CD14-positive monocyte (primary cell): Measurements from ENCODE around the gene EIF4A3. TPM values are rescaled to one million over a fixed set of nuclear protein-coding genes. Genes with fewer than 3 reads are reported as not detected.

Experiments used
- DNase-seq, 3 donors: peaks; one replicate each; pipeline ENCODE4 v3.0.0-alpha.2; 2011 to 2022
- H2AFZ ChIP-seq: 2 replicates; pipeline ENCODE4 v1.6.0; 2012; ENCODE audit warnings: mild to moderate bottlenecking, low read depth, low read length, inconsistent platforms; ENCODE audit not compliant: insufficient read depth, poor library complexity, severe bottlenecking
- H3K27ac ChIP-seq, 2 donors: 1 replicate in 1 of 2; 2 replicates in 1 of 2; pipeline ENCODE4 v1.5.1; 2012 to 2013; ENCODE audit warnings: low read length in 2 of 2, control low read depth in 1 of 2, inconsistent platforms in 1 of 2, low read depth in 1 of 2, mild to moderate bottlenecking in 1 of 2
- H3K27me3 ChIP-seq, 2 donors: one replicate each; pipeline versions ENCODE4 v1.6.0 to v1.6.1; 2011 to 2013; ENCODE audit warnings: low read length in 2 of 2; ENCODE audit not compliant: control insufficient read depth in 2 of 2, insufficient read depth in 2 of 2
- H3K36me3 ChIP-seq, 2 donors: replicated peaks in 1 of 2; 1 replicate in 1 of 2; 2 replicates in 1 of 2; pipeline versions ENCODE4 v1.5.1 to v1.6.1; 2012 to 2013; ENCODE audit warnings: low read length in 2 of 2, control low read depth in 1 of 2, inconsistent platforms in 1 of 2, mild to moderate bottlenecking in 1 of 2; ENCODE audit not compliant: insufficient read depth in 2 of 2, control insufficient read depth in 1 of 2
- H3K4me1 ChIP-seq, 2 donors: 1 replicate in 1 of 2; 2 replicates in 1 of 2; pipeline versions ENCODE4 v1.5.1 to v1.6.1; 2012 to 2013; ENCODE audit warnings: low read length in 2 of 2, control low read depth in 1 of 2, inconsistent platforms in 1 of 2, mild to moderate bottlenecking in 1 of 2, moderate library complexity in 1 of 2; ENCODE audit not compliant: insufficient read depth in 2 of 2, control insufficient read depth in 1 of 2
- H3K4me2 ChIP-seq: replicated peaks from 2 replicates; pipeline ENCODE3; 2012; ENCODE audit warnings: low read length, moderate library complexity, mild to moderate bottlenecking; ENCODE audit not compliant: poor library complexity, severe bottlenecking; ENCODE audit errors: extremely low read depth
- H3K4me3 ChIP-seq, 3 experiments: fragments of 200-600 bp in 1 of 3; sonication (generic) in 1 of 3; replicated peaks in 1 of 3; 1 replicate in 2 of 3; 2 replicates in 1 of 3; pipeline ENCODE4 v1.5.1; 2011 to 2013; ENCODE audit warnings: low read length in 3 of 3, mild to moderate bottlenecking in 3 of 3, control low read depth in 2 of 3, low read depth in 2 of 3, inconsistent platforms in 1 of 3, moderate library complexity in 1 of 3
- H3K79me2 ChIP-seq: 2 replicates; pipeline ENCODE4 v1.6.0; 2012; ENCODE audit warnings: mild to moderate bottlenecking, control low read depth, inconsistent platforms, low read length, moderate library complexity; ENCODE audit not compliant: insufficient read depth
- H3K9ac ChIP-seq: 2 replicates; pipeline ENCODE4 v1.6.0; 2017; ENCODE audit warnings: low read length, mild to moderate bottlenecking; ENCODE audit not compliant: insufficient read depth, poor library complexity, severe bottlenecking
- H3K9me3 ChIP-seq, 2 donors: replicated peaks in 1 of 2; 1 replicate in 1 of 2; 2 replicates in 1 of 2; pipeline versions ENCODE4 v1.5.1 to v1.6.1; 2012 to 2013; ENCODE audit warnings: low read length in 2 of 2, control low read depth in 1 of 2; ENCODE audit not compliant: control insufficient read depth in 1 of 2, insufficient read depth in 1 of 2
- H4K20me1 ChIP-seq: 2 replicates; pipeline ENCODE4 v1.6.0; 2012; ENCODE audit warnings: mild to moderate bottlenecking, low read length, control low read depth, moderate library complexity; ENCODE audit not compliant: insufficient read depth
- H3K27ac Mint-ChIP-seq, 7 donors: one replicate each; pipeline ENCODE4 v1.8.0; 2020; ENCODE audit warnings: mild to moderate bottlenecking in 7 of 7, mixed read lengths in 7 of 7, moderate library complexity in 6 of 7, inconsistent platforms in 2 of 7
- H3K27me3 Mint-ChIP-seq, 3 donors: one replicate each; pipeline ENCODE4 v1.8.0; 2021 to 2022; ENCODE audit warnings: low read depth in 3 of 3, mild to moderate bottlenecking in 3 of 3, mixed read lengths in 3 of 3, moderate library complexity in 3 of 3, inconsistent platforms in 1 of 3
- H3K36me3 Mint-ChIP-seq, 2 donors: one replicate each; pipeline ENCODE4 v1.8.0; 2020; ENCODE audit warnings: mixed read lengths in 2 of 2, inconsistent platforms in 1 of 2, mild to moderate bottlenecking in 1 of 2
- H3K4me1 Mint-ChIP-seq: one replicate; pipeline ENCODE4 v1.8.0; 2020; ENCODE audit warnings: mild to moderate bottlenecking, mixed read lengths
- H3K4me3 Mint-ChIP-seq, 2 donors: one replicate each; pipeline ENCODE4 v1.8.0; 2020; ENCODE audit warnings: mild to moderate bottlenecking in 2 of 2, mixed read lengths in 2 of 2, moderate library complexity in 1 of 2
- H3K9me3 Mint-ChIP-seq, 7 donors: one replicate each; pipeline ENCODE4 v1.8.0; 2020 to 2022; ENCODE audit warnings: mixed read lengths in 7 of 7, mild to moderate bottlenecking in 6 of 7, moderate library complexity in 6 of 7, inconsistent platforms in 2 of 7
- WGBS: methylation state at CpG from one replicate; pipeline ENCODE4 v1.1.5; 2013; ENCODE audit warnings: missing lambda C conversion rate; ENCODE audit not compliant: insufficient coverage; 5-methylcytosine and 5-hydroxymethylcytosine counted together
- intact Hi-C, 2 donors: fragments of 100-400 bp; cut with micrococcal nuclease; formaldehyde crosslinking; loops; one replicate each; pipeline versions ENCODE4 v1.15.0 to v1.15.1; 2023
- polyA plus RNA-seq, 3 donors: library from polyadenylated mRNA; depleted of rRNA in 1 of 3; unstranded in 2 of 3; stranded (reverse) in 1 of 3; fragments of 300-500 nt in 2 of 3; fragments of >200 nt in 1 of 3; fragmentation: Illumina TruSeq in 2 of 3; gene quantifications; 1 replicate in 2 of 3; 2 replicates in 1 of 3; pipeline ENCODE4 v1.2.3, GENCODE V29; 2012 to 2021
- TF ChIP-seq, protein P1 (sequence below): fragments of 200-600 bp; IDR thresholded peaks from one replicate; pipeline ENCODE4 v1.8.0; 2022; ENCODE audit warnings: antibody characterized with exemption, mild to moderate bottlenecking

Gene EIF4A3
- polyA plus RNA-seq, 3 donors, result 101 to 180 (median 106) TPM

DNA sequence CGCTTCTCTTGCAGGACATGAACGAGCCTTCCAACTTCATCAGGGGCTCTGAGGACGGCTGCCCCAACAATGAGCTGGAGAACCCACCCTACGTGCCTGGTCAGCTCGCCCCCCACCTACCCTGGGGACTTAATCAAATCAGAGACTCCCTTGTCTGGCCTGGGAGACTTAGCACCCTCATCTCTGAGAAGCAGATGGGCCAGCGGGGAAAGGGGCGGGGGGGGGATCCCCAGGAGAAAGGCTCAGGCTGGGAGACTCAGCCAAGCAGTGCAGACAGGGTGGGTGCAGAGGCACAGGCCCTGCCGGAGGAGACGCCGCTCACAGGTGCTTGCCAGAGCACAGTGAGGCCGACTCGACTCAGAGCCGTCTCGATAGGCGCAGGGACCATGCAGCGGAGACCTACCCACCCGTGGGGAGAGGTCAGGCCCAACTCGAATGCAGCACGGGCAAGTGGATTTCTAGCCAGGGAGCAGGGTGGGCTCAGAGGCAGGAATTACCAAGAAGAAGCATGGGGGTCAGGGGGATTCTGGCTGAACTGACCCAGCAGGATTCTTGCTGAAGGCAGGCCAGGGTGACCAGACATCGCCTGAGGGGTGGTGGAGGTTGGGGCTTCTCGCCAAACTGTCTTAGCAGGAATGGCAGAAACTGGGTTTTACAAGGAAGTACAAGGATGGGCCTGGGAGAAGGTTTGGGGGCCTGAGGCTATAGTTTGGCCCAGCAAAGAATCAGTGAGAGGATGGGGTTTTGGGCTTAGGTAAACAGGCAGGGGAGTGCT lies 35.8 kb downstream of the EIF4A3 start:
- Histone ChIP-seq H3K4me3 (no peak overlapping the region), H2AFZ (no peak overlapping the region), H3K79me2 (no peaks in the 10 kb centered on the region), H3K4me1 (no peaks in the 10 kb centered on the region), H3K9me3 (no peaks in the 10 kb centered on the region), H3K36me3 (peaks cover 45 to 71% of the 10 kb centered on the region in 2 donors), H4K20me1 (peaks cover under 1% of the 10 kb centered on the region), H3K4me2 (no peak overlapping the region), H3K9ac (no peak overlapping the region), H3K27me3 (no peaks in the 10 kb centered on the region), H3K27ac (no peak overlapping the region)
- 95% methylated on average over 21 of the region's 21 CpGs for WGBS
- Mint-ChIP-seq H3K27me3 (no peaks in the 10 kb centered on the region), H3K36me3 (peaks cover 48 to 90% of the 10 kb centered on the region in 2 donors), H3K4me1 (no peaks in the 10 kb centered on the region), H3K27ac (peak overlapping the region in 1 of 7 donors; percentile 64), H3K9me3 (peaks cover 0 to 2% (median 0%) of the 10 kb centered on the region in 7 donors), H3K4me3 (no peak overlapping the region)
- peak in 1 of 3 donors; percentile 2 for DNase-seq
- intact Hi-C loops, result no loop called here
- TF ChIP-seq, protein P1, sequence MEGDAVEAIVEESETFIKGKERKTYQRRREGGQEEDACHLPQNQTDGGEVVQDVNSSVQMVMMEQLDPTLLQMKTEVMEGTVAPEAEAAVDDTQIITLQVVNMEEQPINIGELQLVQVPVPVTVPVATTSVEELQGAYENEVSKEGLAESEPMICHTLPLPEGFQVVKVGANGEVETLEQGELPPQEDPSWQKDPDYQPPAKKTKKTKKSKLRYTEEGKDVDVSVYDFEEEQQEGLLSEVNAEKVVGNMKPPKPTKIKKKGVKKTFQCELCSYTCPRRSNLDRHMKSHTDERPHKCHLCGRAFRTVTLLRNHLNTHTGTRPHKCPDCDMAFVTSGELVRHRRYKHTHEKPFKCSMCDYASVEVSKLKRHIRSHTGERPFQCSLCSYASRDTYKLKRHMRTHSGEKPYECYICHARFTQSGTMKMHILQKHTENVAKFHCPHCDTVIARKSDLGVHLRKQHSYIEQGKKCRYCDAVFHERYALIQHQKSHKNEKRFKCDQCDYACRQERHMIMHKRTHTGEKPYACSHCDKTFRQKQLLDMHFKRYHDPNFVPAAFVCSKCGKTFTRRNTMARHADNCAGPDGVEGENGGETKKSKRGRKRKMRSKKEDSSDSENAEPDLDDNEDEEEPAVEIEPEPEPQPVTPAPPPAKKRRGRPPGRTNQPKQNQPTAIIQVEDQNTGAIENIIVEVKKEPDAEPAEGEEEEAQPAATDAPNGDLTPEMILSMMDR, result no peak

DNA sequence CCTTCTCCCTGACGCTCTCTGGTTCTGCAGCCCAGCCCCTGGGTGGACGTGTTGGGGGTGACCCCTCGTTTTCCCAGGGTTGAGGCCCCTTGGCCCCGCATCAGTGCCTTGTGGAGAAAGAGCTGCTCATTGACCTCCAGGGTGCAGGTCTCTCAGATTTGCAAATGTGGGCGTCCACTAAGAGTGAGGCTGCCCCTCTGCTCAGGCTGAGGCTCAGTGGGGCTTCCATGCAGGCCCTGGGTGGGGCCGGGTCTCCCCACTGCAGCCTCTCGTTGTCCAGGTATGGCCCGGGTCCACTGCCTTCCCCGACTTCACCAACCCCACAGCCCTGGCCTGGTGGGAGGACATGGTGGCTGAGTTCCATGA lies 36.5 kb downstream of the EIF4A3 start:
- peak overlapping the region in 1 of 7 donors; percentile 61 for H3K27ac Mint-ChIP-seq
- no peak overlapping the region for H3K4me3 ChIP-seq
- peaks cover 3% of the 10 kb centered on the region for H4K20me1 ChIP-seq
- H3K36me3 Mint-ChIP-seq, result peaks cover 48 to 90% of the 10 kb centered on the region in 2 donors
- intact Hi-C loops, result no loop called here
- no peaks in the 10 kb centered on the region for H3K4me1 Mint-ChIP-seq
- no peaks in the 10 kb centered on the region for H3K27me3 Mint-ChIP-seq
- no peaks in the 10 kb centered on the region for H3K4me1 ChIP-seq
- DNase-seq, result peak in 1 of 3 donors; percentile 1
- no peaks in the 10 kb centered on the region for H3K79me2 ChIP-seq
- no peak overlapping the region for H3K27ac ChIP-seq
- H3K4me2 ChIP-seq, result no peak overlapping the region
- H2AFZ ChIP-seq, result no peak overlapping the region
- peaks cover 51 to 70% of the 10 kb centered on the region in 2 donors for H3K36me3 ChIP-seq
- no peaks in the 10 kb centered on the region for H3K27me3 ChIP-seq
- H3K9ac ChIP-seq, result no peak overlapping the region
- peaks cover 0 to 2% (median 0%) of the 10 kb centered on the region in 7 donors for H3K9me3 Mint-ChIP-seq
- no peaks in the 10 kb centered on the region for H3K9me3 ChIP-seq
- TF ChIP-seq, protein P1, result no peak
- WGBS, result 85% methylated on average over 4 of the region's 9 CpGs
- no peak overlapping the region for H3K4me3 Mint-ChIP-seq
